HG03354 (cell line): Measurements from ENCODE around the gene GIN1.
A peak's percentile ranks its signal among the peaks of the same experiment; 100 is the strongest.
"Not testable (repeated sequence)": the region's sequence is repeated elsewhere in the genome, so short reads cannot be mapped to it uniquely, and the experiment has no call there.

ENCODE experiments used
- ATAC-seq: cut with Tn5 transposase; IDR thresholded peaks from one replicate; pipeline ENCODE4 v1.9.1; 2021; ENCODE audit warnings: mild to moderate bottlenecking; ENCODE audit not compliant: unreplicated experiment, poor library complexity, severe bottlenecking

GIN1 gene

DNA sequence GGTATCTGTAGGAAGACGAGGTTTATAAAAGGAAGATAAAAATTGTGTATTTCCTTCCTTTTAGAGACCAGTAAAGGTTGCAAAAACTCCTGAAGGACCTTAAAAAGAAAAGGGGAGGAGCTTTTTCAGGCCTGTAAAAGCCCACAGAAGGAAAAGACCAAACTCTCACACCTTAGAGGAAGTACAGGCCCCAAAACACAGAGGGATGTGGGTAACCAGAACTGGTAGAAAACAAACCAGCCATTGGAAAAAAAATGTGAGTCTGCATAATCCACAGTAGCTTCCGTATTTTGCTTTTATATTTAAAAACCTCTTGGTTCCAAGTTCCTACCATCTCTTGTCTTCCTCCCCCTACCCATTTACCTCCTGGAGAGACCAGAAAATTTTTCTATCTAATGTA lies 8.5 kb downstream of the GIN1 start:
- peak; percentile 34 for ATAC-seq

DNA sequence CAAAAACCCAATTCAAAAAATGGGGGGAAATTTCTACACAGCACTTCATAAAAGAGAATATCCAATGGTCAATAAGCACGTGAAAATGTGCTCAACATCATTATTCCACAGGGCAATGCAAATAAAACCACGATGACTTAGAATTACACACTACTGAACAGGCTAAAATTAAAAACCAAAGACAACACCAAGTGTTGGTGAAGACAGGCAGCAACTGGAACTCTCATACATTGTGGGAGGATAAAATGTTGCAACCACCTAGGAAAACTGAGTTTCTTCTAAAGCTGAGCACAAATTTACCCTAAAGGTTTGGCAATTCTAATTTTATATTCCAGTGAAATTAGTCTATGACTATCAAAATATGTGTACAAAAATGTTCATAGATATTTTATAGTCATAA lies 9.5 kb downstream of the GIN1 start:
- no peak for ATAC-seq

DNA sequence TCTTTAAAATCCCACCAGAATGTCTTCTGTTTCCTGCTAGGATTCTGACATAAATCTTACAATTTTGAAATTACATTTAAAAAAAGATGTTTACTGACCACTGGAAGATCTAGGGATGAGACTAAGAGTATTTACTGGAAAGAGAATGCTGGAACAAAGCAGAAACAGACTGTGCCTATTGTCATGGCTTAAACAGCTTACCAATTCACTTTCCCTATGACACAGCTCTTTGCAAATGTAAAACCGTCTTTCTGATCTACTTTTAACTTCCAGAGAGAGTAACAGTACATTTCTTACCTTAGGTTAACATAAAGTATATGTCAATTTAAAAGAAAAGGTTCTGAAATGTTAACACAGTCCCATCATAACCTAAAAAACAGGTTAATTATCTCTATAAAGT lies 10.7 kb downstream of the GIN1 start:
- no peak for ATAC-seq

DNA sequence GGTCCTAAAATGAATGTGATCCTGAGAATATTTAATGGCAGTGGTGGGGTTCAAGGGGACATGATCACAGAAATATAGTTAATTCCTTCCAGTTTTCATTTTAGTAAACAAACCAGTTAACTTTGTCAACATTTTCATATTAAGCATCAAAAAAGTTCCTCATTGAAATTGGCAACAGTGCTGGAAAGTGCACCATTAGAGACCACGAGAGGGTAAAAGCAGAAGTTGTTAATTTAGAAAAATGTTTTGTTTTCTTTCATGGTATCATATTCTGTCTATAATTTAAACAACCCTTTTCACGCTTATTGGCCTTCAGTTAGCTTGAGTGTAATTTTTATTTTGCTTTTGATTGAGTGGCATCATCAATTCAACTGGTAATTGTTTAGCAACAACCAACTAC lies 11.9 kb downstream of the GIN1 start:
- ATAC-seq = no peak

DNA sequence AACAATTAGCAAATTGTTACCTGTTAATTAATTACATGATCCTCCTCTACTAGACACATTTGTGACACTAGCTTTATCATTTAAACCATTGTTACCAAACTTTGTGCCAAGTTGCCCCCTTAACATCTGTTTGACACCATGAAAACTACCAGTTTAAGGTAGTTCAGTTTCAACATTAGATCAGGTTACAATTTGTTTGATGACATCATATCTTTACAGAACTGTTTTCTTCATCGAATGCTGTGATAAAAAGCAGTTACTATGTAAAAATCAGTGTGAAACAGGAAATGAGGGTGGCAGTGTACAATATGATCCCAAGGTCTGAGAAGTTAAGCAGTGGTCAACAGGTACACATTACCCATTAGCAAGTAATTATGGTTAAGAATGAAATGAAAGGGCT lies 17.7 kb downstream of the GIN1 start:
- no peak for ATAC-seq

DNA sequence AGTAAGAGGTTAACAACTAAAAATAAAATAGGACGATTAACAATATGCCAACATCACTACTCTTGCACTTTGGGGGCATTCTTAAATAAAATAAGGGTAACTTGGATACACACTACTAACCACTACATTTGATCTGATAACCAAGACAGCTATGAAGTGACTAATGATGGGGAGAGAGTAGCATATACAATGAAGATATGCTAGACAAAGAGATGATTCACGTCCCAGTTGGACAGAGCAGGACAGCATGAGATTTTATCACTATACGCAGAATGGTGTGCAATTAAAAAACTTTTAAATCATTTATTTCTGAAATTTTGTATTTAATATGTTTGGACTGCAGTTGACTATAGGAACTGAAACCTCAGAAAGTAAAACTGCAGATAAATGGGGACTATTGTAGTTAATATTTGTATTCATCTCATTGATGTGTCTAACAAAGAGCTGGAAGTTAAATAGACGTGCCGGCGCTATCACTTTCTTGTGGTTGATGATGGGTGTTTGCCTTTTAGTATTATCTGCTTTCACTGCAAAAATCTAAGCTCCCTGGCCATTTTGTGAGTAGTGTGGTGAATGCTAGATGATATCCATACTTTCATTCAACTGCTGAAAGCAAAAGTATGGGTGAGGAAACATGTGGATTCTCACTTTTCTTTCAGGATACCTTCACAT lies 18.7 kb downstream of the GIN1 start:
- no peak for ATAC-seq

DNA sequence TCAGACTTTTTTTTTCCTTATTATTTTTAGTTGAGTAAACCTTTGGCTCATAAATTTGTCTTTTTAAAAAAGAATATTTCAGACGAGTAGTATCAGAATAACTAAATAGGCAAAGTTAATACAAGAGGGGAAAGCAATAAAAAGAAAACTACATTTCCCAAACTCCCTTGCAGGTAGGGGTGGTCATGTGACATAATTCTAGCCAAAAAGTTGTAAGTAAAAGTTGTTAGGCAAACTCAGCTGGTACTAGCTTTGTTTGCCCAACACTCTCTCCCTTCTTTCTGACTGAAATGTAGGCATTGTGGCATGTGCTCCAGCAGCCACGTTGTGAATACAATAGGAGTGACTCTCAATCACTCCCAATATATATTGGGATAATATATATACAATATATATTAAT lies 20.9 kb downstream of the GIN1 start:
- ATAC-seq = no peak

DNA sequence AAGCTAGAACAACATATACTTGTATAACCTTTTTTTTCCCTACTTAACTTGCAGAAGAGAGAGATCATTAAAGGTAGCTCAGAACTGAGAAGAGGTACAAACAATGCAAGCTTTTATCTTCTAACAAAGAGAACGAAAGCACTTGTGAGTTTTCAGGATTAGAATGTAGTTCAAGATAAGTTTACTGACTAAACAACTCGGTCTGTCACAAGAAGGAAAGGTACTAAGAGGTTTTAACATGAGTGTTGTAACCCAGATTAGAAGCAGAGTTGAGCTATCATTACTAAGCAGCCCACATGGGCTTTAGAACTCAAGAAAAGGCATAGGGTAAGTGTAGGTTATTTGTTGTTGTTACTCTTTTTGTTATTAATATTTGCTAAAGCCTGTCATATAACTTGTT lies 25.2 kb downstream of the GIN1 start:
- ATAC-seq = no peak

DNA sequence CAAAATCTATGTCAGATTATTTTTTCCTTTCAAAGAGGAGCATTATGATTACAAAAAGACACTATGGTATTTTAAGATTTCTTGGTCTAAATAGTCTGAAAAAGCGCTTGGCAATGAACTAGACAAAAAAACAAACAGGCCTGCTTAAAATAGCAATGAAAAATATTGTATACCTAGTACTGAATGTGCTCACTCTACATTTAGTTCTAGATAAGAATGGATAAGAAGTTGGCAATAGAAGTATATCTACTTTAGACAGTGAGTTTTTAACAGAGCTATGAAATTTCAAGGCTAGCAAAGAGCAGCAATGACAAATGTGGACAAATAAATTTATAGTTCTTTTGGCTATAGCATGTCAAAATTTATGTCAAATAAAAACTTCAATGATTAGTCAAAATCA lies 26.2 kb downstream of the GIN1 start:
- ATAC-seq = no peak

DNA sequence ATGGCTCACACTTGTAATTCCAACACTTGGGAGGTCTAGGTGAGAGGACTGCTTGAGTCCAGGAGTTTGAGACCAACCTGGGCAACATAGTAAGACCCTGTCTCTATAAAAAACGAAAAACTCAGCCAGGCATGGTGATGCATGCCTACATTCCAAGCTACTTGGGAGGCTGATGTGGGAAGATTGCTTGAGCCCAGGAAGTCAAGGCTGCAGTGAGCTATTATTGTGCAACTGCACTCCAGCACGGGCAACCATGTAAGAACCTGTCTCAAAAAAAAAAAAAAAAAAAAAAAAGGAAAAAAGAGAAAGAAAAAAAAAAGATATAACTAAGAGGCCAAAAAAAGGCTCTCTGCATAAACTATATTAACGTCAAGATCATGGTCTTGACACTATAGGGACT lies 27.3 kb downstream of the GIN1 start:
- ATAC-seq = no peak

DNA sequence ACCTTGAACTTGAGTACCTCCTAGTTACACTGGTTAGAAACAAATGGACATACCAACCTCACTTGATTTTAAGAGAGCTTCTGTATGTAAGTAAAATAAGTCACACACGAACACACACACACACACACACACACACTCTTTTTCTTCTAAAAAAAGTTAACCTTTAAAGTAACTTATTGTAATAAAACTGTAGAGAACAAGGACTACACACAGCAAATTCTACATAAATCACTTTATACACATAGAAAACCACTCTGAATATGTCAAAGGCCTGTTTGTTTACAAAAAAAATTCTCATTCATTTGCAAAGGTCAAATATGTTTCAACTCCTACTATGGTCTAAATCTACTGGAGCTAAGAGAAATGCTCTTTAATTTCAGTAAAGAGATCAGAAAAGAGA lies 29.1 kb downstream of the GIN1 start:
- no peak for ATAC-seq

DNA sequence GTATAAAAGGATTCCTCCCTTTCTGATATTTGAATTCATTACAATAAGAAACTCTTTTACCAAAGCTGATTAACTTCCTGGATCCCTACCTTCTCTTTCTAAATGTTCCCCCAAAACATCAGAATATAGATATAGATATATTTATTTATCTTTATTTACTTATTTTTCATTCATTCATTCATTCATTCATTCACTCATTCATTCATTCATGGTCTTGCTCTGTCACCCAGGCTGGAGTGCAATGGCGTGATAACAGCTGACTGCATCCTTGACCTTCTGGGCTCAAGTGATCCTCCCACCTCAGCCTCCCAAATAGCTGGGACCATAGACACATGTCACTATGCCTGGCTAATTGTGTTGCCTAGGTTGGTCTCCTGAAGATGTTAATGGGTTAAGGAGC lies 30.7 kb downstream of the GIN1 start:
- no peak for ATAC-seq

DNA sequence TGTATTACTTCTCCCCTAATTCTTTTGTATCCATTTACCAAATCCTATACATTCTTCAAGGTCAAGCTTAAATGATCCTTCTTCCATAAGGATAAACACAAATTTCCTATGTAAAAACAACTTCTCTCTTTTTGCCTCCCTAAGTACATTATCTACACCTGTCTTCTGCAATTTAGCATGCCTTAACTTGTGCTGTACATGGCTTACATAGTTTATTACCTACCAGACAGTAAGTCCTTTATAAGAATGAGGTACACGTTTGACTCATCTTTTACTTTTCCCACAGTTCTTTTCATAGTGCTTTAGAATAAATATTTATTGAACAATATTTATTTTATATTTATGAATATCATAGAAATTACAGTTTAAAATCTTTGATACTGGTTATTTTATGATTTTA lies 33.4 kb downstream of the GIN1 start:
- no peak for ATAC-seq

DNA sequence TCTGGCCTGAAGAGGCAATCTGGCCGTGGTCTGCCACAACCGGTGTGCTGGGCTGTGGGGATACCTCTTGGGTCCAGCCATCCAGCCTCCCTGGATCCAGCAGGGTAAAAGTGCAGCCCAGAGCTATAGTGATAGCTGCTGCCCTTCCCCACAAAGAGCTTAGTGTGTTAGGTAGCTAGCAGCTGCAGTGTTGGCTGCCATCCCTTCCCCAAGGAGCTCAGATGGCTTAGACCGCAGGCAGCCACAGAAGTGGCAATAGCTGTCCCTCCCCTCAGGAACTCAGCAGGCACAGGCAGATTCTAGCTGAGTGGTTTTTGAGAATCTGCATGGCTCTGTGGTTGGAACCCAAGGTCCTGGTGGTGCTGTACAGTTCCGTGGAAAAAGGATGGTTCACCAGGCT lies 40.1 kb downstream of the GIN1 start:
- no peak for ATAC-seq

DNA sequence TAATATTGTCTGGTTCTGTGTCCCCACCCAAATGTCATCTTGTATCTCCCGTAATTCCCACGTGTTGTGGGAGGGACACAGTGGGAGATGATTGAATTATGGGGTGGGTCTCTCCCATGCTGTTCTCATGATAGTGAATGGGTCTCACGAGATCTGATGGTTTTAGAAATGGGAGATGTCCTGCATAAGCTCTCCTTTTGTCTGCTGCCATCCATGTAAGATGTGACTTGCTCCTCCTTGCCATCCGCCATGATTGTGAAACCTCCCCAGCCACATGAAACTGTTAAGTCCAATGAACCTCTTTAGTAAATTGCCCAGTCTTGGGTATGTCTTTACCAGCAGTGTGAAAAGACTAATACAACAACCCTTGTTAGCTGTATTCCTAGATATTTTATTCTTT lies 44.5 kb downstream of the GIN1 start:
- ATAC-seq = no peak

DNA sequence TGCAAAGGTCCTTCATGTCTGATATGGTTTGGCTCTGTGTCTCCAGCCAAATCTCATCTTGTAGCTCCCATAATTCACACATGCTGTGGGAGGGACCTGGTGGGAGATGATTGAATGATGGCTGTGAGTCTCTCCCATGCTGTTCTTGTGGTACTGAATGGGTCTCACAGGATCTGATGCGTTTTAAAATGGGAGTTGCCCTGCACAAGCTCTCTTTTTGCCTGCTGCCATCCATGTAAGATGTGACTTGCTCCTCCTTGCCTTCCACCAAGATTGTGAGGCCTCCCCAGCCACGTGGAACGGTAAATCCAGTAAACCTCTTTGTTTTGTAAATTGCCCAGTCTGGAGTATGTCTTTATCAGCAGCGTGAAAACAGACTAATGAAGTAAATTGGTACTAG lies 46.4 kb downstream of the GIN1 start:
- ATAC-seq = not testable (repeated sequence)

DNA sequence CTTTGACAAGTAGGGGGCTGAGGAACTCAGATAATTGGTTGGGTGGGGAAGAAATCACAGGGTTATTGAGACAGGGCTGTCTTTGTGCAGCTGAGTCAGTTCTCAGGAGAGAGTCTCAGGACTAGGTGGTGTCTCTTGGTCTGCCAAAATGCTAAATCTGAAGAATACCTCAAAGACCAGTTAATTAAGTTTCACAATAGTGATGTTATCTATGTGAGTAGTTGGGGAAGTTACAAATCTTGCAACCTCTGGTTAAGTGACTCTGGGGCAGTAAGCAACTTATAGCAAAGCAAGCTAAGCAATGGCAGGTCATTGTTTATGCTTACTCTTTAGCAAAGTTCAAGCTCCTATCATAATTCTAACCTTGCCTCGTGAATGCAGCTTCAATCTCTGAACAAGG lies 53.6 kb downstream of the GIN1 start:
- no peak for ATAC-seq

DNA sequence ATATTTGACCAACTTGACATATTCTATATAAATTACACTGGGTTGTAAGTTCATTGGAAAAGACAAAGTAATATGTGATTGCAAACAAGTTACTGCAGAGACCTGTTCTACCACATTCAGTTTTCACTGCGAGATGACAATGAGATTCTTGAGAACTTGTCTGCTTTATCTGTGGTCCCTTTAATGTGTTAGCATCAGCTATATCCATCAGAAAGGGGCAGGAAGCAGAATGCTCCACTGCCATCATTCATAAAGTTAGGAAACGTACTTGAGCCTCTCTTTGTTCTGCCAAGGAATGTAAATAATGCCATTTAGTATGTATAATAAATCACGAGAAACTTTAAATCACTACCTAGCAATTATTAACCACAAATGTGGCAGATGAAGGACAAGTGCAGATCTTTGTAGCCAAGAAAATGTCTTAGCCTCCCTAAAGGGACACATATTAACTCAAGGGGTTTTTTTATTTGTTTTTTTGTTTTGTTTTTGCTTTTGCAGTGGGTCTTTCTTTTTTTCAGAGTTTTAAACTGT lies 59.4 kb downstream of the GIN1 start:
- no peak for ATAC-seq

DNA sequence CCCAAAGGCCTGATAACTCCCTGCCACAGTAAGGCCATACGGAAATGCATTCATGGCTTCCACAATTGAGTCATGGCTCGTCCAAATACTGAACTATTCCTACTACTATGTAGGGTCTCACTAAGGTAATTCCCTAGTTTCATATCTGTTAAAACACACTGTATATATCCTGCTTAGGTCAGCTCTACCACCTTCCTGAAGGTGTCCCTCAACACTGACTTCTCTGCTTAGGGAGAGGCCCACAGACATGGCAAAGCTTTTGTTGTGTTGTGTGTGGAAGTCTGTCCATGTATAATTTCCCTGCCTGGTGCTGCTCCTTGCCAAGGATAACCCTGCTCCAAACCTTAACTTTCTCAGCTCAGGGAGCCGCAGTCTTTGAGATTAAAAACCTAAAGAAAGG lies 60.4 kb downstream of the GIN1 start:
- no peak for ATAC-seq

DNA sequence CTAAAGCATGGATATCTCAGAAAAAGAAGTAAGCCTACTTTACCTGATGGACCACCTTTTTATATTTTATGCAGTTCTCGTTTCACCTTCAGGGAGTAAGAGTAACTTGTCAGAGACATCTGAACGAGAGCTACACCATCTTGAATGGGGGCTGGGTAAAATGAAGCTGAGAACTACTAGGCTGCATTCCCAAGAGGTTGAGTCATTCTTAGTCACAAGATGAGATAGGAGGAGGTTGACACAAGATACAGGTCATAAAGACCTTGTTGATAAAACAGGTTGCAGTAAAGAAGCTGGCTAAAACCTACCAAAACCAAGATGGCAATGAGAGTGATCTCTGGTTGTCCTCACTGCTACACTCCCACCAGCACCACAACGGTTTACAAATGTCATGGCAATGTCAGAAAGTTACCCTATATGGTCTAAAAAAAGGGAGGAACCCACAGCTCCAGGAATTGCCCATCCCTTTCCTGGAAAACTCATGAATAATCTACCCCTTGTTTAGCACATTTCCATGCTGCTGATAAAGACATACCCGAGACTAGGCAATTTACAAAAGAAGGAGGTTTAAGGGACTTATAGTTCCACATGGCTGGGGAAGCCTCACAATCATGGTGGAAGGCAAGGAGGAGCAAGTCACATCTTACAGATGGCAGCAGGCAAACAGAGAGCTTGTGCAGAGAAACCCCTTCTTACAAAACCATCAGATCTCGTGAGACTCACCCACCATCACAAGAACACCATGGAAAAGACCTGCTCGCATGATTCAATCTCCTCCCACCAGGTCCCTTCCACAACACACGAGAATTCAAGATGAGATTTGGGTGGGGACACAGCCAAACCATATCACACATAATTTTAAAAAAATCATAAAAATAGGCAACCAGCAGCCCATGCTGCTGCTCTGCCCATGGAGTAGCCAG lies 62.5 kb downstream of the GIN1 start:
- no peak for ATAC-seq

DNA sequence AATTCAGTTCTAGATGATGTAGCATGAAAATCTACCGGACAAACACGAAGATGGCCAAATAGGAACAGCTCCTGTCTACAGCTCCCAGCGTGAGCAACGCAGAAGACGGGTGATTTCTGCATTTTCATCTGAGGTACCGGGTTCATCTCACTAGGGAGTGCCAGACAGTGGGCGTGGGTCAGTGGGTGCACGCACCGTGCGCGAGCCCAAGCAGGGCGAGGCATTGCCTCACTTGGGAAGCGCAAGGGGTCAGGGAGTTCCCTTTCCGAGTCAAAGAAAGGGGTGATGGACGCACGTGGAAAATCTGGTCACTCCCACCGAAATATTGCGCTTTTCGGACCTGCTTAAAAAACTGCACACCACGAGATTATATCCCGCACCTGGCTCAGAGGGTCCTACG lies 73.2 kb downstream of the GIN1 start:
- not testable (repeated sequence) for ATAC-seq
